ENCODE data around the gene ZNF501. TPM values are rescaled to one million over a fixed set of nuclear protein-coding genes. Genes with fewer than 3 reads are reported as not detected.

Gene ZNF501
- total RNA-seq (2021), result 4.9 and 6.5 TPM in 2 replicates
- long read RNA-seq, transcript ZNF501-205 (3 exons, 3,382 nt), result minor isoform, 8 of 32 reads
- long read RNA-seq, transcript ZNF501-201 (3 exons, 3,099 nt), result major isoform, 16 of 32 reads
- long read RNA-seq, partial matches to known transcripts, result 1 of 32 reads
- long read RNA-seq, other reads (novel, unspliced or antisense), result 5 of 32 reads

DNA sequence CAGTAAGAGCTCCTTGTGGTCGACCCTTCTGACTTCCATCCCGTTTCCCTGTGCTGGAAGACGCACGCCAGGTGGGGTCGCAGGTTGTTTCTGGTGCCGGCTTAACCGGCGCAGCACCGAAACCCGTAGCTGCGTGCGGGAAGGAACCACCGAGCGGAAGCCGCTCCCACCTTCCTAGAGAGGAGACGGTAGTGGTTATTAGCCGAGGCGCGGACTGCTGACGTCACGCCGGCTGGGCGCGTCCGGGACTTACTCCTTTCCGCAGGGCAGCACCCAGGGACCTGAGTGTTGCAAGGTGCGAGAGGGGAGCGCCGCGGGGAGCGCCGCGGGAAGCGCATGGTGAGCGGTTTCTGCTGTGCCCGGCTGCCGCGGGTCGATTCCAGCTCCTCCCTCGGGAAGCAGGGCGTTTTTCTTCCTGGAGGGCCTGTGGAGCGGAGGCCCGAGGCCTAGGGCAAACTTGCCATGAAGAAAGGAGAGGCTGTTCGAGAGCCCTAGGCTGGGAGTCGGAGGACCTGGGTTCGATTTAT is at the start of gene ZNF501:
ZNF501 (plus strand) TSS at position 252 of the 527 bp plus-strand sequence. CDS start 4,787 bp downstream, outside the sequence.
- no peak within 1 kb of the TSS for H2AFZ ChIP-seq (ENCODE audit: low read length)
- peak; percentile 95 for DNase-seq
- no peak within 1 kb of the TSS for H2BK20ac ChIP-seq (ENCODE audit: low read depth, low read length, poor library complexity, severe bottlenecking)
- no peaks in the 10 kb centered on the region for H3K23me2 ChIP-seq (ENCODE audit: insufficient read length, low read depth, low read length, poor library complexity, severe bottlenecking)
- peaks cover 27 to 56% (median 44%) of the 10 kb centered on the region in 3 experiments for H3K36me3 Mint-ChIP-seq (ENCODE audit: insufficient read depth in 1 of 3, low read depth in 3 of 3)
- peak within 1 kb of the TSS; percentile 65; the same call in 1 of the 2 replicates for H3K14ac ChIP-seq (ENCODE audit: insufficient read depth, low read length)
- H2AK5ac ChIP-seq (ENCODE audit: insufficient read length, low read length), result no peak within 1 kb of the TSS
- H4K5ac ChIP-seq (ENCODE audit: insufficient read length, low read depth, low read length), result no peak within 1 kb of the TSS
- H3T11ph ChIP-seq (ENCODE audit: low read length), result no peak within 1 kb of the TSS
- H3K4me3 Mint-ChIP-seq, result peak within 1 kb of the TSS; percentile 68 to 72
- TF ChIP-seq, protein P1, sequence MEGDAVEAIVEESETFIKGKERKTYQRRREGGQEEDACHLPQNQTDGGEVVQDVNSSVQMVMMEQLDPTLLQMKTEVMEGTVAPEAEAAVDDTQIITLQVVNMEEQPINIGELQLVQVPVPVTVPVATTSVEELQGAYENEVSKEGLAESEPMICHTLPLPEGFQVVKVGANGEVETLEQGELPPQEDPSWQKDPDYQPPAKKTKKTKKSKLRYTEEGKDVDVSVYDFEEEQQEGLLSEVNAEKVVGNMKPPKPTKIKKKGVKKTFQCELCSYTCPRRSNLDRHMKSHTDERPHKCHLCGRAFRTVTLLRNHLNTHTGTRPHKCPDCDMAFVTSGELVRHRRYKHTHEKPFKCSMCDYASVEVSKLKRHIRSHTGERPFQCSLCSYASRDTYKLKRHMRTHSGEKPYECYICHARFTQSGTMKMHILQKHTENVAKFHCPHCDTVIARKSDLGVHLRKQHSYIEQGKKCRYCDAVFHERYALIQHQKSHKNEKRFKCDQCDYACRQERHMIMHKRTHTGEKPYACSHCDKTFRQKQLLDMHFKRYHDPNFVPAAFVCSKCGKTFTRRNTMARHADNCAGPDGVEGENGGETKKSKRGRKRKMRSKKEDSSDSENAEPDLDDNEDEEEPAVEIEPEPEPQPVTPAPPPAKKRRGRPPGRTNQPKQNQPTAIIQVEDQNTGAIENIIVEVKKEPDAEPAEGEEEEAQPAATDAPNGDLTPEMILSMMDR (conservative IDR thresholded peaks at IDR 0.05), result no peak
- H3K4ac ChIP-seq (ENCODE audit: low read depth, low read length), result no peak within 1 kb of the TSS
- peaks cover 13% of the 10 kb centered on the region for H3K27me3 Mint-ChIP-seq (ENCODE audit: low read depth)
- no peaks in the 10 kb centered on the region for H4K20me1 ChIP-seq (ENCODE audit: control insufficient read depth, insufficient read depth, insufficient read length)
- H2BK120ac ChIP-seq (ENCODE audit: low read depth, low read length, poor library complexity, severe bottlenecking), result no peak within 1 kb of the TSS
- peak within 1 kb of the TSS in 1 of 3 experiments; percentile 54; a peak in 2 of 7 replicates for H3K27ac Mint-ChIP-seq
- no peak within 1 kb of the TSS for H4K91ac ChIP-seq (ENCODE audit: insufficient read length, low read depth, low read length)
- peak within 1 kb of the TSS; percentile 55 for H3K18ac ChIP-seq (ENCODE audit: insufficient read length, low read depth, low read length)
- no peaks in the 10 kb centered on the region for H3K27me3 ChIP-seq (ENCODE audit: insufficient read depth, low read length)
- no peak within 1 kb of the TSS for H2BK5ac ChIP-seq (ENCODE audit: insufficient read length, low read length)
- H3K23ac ChIP-seq (ENCODE audit: insufficient read length, low read depth, low read length), result no peak within 1 kb of the TSS
- peaks cover 51% of the 10 kb centered on the region for H3K9me3 ChIP-seq (ENCODE audit: control insufficient read depth, low read depth, low read length)
- no peaks in the 10 kb centered on the region for H3K4me1 ChIP-seq (ENCODE audit: insufficient read depth, low read length)
- H2BK15ac ChIP-seq (ENCODE audit: low read depth, low read length), result no peak within 1 kb of the TSS
- WGBS (ENCODE audit: extremely low coverage, insufficient read length, low lambda C conversion rate), result no CpG with 5 or more reads among the region's 46 CpGs
- H3K9ac ChIP-seq (ENCODE audit: extremely low read depth, insufficient read length, low read length), result peak within 1 kb of the TSS; percentile 27
- no peaks in the 10 kb centered on the region for H3K79me2 ChIP-seq (ENCODE audit: insufficient read depth, low read length)
- H3K4me1 Mint-ChIP-seq, result no peaks in the 10 kb centered on the region
- H3K27ac ChIP-seq (ENCODE audit: insufficient read length, low read depth, low read length), result no peak within 1 kb of the TSS
- H4K8ac ChIP-seq (replicated peaks; ENCODE audit: insufficient read length, low read depth, low read length), result no peak within 1 kb of the TSS
- no peaks in the 10 kb centered on the region for H3K79me1 ChIP-seq (ENCODE audit: insufficient read depth, low read depth, low read length, poor library complexity, severe bottlenecking)
- H3K9me3 Mint-ChIP-seq, result peaks cover 80 to 84% of the 10 kb centered on the region in 2 experiments
- peak within 1 kb of the TSS; percentile 60 for H3K4me2 ChIP-seq (ENCODE audit: insufficient read depth, insufficient read length, low read length)
- no peak within 1 kb of the TSS for H2BK12ac ChIP-seq (ENCODE audit: insufficient read length, low read depth, low read length)
- H3K56ac ChIP-seq (ENCODE audit: insufficient read length, low read depth, low read length), result no peak within 1 kb of the TSS

Data from H9 (cell line).